ENCODE measurements around the gene HGFAC.

The HGFAC gene

DNA sequence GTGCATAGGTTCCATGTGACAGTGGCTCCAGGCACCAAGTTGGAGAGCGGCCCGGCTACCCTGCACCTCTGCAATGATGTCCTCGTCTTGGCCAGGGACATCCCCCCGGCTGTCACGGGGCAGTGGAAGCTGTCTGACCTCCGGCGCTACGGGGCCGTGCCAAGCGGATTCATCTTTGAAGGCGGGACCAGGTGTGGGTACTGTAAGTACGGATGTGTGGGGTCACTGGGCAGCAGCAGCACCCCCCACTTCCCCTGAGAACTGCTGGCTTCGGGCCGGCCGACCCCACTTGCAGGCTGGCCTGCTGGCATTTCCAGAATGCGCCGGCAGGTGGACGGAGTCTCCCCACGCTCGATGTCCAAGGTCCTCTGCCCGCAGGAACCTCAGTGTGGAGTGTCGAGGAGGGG, 34.6 kb downstream of the HGFAC start:
- no peak for DNase-seq

DNA sequence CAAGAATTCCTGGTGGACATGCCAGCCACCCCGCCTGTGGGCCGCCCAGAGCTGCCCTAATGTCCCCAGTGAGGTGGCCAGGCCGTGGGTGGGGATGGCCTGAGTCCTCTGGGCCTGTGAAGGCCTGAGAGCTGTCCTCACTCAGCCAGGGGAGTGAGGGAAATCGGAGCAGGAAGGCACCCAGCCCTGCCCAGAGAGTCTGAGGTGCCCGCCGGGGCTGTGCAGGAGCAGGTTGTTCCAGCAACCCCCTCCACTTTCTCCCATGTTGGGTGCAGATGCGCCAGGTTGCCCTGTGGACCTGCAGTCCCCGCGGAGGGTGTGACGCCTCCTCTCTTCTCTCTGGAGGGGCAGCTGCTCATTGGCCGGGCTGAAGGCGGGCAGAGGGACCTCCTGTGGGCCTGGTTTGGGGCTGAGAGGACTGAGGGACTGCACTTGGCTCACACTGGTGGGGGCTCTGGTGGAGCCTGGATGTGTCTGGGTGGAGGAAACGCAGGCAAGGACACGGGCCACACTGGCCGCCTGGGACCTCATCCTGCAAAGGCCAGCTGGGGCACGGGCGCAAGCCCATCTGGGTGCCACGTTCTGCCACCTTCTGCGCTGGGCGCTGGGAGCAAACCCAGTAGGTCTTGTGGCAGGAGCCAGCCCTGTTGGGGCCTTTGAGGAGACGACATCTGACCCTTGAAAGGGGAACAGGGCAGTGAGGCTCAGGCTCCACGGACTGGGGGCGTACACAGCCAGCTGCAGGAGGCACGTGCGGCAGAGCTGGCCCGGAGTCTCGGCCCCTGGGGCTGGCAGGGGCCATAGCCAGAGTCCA, 35.4 kb downstream of the HGFAC start:
- no peak for DNase-seq

DNA sequence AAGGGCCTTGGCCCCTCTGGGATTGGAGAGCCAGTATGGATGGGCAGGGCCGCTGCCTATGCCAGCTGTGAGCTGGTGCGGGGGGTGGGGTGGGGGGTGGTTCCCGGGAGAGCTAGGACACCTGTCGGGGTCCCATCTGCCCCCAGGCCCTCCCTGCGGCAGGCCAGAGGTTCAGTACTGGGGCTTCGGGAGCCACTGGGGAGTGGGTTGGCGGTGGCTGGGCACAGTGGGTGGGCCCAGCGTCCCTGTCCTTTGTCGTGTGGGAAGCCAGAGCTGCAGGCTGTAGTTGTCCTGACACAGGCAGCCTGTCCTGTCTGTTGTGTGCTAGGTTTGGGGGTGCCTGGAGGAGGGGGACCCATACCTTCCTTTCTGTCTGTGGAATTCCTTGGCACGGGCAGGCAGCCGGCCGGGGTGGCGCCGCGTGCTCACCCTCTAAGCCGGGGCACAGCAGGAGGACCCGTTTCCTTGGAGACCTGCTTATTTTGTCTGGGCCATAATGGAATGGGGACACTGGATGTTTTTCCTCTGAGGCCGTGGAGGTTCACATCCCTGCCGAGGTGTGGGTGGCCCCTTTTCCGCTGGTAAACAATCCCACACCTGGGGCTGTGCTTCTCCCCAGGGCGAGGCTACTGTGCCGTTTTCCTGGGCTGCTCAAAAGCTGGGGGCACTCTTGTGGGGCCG, 36.1 kb downstream of the HGFAC start:
- no peak for DNase-seq

DNA sequence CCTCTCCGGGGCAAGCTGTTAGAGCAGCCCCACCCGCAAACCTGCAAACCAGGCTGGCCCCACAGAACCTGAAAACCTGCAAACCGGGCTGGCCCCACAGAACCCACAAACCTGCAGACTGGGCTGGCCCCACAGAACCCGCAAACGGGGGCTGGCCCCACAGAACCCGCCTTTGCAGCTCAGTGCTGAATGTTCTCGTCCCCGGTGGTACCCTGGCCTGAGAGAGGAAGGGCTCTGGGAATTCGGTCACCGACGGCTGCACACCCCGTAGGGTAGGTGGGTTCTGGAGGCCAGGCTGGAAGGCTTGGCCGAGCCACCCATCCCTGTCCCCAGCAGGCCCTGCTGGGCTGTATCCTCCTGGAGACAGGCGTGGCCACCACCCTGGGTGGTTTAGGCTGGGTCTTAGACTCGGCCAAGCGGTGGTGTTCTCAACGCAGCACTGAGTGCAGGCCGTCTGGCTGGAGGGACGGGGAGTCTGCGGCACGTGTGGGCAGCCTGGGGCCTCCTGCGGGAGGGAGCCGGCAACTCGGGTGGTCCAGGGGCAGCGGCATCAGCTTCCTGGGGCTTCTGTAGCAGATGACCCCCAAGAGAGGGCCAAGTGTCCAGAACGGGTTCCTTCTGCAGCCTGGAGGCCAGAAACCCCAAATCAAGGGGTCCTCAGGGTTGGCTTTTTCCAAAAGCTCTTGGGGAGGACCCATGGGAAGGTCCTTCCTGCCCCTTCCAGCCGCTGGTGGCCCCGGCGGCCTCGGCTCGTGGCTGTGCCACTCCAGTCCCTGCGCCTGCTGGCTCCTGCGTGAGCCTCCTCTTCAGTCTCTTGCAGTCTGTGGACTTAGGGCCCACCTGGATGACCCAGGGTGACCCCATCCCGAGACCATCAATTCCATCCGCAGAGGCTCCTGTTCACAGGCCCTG, 36.9 kb downstream of the HGFAC start:
- no peak for DNase-seq

DNA sequence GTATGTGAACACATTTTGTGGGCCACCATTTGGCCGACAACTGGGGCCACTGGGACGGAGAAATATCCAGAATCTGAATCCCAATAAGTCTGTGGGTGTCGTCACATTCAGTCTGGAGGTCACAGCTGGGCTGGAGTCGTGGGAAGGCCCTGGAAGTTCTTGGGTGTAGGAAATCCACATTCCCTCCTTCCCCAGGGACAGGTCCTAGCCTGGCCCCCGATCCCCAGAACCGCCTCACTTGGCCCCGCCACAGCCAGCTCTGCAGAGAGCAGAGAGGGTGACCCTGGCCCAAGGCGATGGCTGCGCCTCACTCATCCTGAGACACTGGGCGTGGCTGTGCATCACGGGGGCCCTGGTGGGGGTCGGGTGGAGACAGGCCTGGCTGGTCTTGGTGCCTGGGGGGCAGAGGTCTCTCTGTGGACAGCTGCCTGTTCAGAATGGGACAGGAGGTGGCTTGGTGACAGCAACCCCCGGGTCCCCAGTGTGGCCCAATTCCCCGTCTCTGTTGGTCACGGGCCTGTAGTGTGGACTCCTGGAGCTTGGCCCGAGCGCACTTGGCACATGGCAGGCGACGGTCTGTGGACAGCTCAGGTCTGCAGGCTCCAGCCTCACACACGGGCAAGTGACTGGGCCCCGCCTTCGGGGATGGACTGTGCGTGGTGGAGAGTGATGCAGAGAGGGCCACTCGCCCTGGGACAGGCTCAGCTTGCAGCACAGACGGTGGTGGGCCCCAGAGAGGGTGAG, 37.8 kb downstream of the HGFAC start:
- DNase-seq: no peak

DNA sequence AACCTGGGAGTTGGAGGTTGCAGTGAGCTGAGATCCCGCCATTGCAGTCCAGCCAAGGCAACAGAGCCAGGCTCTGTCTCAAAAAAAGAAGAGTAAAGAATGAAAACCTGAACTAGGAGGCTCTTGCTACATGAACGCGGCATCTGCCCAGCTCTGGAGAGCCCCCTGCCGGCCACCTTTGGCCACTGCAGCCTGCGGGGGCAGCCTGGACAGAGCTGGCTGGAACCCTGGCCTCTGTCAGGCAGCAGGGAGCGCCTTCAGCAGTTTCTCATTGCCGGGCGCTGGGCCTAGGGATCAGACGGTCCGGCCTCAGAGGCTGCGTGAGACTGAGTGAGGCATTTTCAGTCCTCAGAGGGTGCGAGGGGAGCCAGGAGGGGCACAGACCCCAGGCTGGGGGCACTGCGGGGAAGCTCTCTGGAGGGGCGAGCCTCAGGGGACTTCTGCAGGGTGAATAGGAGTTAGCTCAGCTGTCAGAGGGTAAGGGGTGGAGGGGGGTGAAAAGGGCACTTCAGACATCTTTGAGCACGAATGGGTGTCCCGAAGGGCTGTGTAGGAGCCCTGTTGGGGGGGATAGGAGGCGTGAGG, 38.9 kb downstream of the HGFAC start:
- DNase-seq: peak; percentile 71

DNA sequence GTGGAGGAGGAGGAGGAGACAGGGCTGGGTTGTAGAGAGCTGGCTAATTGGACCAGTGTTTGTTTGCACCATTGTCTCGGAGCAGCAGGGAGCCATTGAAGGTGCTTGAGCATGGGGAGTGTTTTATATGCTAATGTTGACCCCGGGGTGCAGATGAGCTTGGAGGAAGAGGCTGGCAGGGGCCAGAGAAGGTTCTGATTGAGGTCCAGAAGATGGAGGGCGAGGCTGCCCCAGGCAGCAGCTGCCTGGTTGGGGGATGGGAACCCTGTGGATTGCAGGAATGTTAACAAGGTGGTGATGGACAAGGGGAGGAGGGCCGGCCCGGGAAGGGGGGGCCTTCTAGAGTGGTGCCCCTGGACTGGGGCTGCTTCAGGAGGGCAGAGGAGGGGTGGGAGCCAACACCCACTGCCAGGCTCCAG, 39.4 kb downstream of the HGFAC start:
- DNase-seq: no peak

DNA sequence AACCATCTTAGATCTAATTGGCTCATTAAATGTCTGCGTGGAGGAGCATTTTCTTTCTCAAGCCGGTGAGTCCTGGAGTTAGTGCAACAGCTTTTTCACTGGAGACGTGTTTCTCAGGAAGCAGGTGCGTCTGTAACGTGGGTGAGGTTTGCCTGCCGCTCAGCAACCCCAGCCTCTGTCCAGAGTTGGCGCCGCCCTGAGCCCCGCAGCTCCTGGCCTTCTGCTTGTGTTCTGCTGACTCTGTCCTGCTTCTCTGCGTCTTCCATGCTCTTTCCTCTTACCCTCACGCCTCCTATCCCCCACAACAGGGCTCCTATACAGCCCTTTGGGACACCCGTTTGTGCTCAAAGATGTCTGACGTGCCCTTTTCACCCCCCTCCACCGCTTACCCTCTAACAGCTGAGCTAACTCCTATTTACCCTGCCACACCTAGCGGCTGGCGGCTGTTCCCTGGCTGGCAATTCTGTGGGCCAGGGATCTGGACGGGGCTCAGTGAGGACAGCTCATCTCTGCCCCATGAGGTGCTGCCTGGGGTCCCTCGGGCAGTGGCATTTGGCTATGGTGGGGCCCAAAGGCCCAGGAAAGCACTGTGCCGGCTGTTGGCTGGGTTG, 40.1 kb downstream of the HGFAC start:
- no peak for DNase-seq

DNA sequence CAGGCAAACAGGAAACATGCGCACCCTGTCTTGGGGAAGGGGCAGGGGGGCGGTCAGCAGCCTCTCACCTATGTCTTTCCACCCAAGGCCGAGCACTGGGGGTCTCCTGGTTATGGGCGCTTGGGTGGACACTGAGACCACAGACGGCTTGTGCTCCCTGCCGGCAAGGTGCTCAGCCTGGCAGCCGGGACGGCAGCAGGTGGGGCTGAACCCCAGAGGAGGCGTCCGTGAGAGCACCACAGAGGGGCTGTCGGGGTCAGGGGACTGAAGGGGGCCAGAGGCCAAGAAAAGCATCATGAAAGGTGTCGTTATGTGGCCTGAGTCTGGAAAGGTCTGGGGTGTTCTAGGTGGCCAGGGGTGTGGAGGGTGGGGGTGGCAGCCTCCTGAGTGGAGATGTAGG, 40.9 kb downstream of the HGFAC start:
- no peak for DNase-seq

DNA sequence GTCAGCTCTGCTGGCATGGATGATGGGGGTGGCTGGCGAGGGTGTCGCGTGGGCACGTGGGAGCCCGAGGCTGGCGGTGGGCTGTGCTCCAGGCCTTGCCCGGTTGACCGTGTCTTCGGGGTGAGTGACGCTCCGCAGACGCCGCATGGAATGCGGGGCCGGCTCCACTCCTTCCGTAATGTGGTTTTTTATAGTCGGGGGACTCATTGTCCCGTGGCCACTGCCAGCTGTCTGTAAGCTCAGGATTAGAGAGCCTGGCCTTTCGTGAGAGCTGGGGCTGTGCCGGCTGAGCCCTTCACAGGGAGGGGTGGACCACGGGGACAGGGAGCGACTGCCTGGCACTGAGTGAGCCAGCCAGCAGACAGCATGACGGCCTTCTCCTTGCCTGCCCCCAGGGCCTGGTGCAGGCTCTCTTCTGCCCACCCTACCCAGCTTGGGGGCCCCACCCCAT, 41.7 kb downstream of the HGFAC start:
- no peak for DNase-seq

DNA sequence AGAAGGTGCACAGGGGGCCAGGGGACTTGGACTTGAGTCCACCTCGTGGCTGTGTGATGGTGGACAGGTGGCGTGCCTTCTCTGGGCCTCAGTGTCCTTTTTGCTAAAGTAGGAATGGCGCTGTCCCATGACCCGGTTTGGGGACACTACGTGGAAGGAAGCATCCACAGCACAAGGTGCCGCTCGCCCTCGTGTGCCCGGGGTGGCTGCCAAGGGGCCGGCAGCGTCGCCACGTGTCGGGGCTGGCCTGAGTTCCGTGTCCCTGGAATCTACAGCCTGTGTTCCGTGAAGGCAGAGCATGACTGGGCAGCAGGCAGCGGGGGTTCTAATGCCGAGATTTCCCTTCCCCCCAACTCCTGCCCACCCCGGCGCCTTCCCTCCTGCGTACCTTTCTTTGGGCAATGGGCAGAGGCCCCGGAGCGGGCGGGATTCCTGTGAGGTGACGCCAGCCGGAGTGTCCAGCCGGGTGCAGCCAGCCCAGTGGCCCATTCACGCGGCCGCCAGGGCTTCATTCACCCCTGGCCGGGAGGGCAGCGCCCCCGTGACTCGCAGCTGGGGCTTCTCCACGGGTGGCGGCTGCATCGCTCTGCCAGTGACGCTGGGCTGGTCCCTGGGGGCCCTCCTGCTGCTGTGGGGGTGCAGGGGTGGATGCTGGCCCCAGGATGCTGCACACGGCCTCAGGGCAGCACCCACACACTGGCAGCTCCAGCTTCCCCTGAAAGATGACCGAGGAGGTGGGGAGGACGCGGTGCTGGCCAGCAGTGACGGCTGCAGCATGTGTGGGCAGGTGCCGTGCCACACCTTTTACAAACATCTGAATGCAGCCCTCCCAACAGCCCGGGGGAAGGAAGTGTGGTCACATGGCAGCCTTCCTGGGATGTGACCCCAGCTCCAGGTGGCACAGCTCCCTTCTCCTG, 42.5 kb downstream of the HGFAC start:
- DNase-seq: no peak

DNA sequence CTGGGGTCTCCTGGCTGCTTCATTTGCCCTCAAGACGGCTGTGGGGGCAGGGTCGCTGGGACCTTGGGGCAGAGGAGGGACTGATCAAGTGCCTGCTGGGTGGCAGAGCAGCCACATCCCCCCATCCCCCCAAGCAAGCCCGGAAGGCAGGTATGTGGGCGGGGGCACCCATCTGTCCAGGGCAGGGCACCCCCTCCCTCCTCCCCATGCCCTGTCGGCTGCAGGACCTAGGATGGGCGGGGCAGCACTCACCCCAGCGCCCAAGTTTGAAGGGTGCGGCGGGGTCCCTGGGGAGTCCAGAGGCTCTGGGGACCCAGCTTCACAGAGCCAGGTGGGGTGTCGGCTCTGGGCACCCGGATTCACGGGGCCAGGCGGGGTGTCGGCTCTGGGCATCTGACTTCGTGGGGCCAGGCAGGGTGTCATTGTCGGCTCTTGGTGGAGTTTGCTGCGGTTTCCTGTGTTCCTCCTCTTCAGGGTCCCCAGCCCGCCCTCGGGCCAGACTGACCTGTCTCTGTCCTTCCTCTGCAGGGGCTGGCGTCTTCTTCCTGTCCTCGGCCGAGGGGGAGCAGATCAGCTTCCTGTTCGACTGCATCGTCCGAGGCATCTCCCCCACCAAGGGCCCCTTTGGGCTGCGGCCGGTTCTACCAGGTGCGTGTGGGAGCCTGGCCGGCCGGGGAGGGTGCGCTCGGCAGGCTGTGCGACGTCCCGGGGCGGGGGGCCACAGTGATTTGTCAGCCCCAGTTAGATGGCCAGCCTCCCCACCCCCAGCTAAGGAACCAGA, 43.4 kb downstream of the HGFAC start:
- no peak for DNase-seq

DNA sequence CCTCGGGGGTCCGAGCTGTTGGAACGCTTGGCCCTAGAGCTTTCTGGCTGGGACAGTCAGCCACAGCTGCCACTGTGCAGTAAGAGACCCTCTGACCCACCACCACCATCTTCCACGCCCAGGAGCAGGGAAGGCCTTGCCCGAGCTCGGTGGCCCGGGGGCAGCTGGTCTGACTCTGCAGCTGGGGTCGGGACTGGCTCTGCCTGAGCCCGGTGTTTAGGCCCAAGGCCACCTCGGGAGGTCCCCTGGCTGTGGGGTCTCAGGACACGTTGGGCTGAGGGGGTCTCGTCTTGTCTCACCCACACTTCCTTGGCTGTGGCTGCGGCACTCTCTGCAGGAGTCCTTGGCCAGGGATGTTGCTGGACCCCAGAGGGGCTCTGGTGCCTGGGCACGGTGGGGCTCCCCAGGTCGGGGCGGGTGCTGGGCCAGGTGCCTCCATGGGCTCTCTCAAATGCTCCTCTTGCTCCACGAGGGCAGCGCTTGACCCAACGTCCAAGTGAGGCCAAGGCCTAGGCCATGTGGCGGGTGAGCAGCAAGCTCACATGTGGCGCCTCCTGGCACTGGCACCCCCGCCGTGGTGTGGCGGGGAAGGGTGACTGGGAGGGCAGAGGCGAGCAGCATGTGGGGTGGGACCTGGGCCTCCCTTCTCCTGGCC, 44.2 kb downstream of the HGFAC start:
- DNase-seq: no peak

DNA sequence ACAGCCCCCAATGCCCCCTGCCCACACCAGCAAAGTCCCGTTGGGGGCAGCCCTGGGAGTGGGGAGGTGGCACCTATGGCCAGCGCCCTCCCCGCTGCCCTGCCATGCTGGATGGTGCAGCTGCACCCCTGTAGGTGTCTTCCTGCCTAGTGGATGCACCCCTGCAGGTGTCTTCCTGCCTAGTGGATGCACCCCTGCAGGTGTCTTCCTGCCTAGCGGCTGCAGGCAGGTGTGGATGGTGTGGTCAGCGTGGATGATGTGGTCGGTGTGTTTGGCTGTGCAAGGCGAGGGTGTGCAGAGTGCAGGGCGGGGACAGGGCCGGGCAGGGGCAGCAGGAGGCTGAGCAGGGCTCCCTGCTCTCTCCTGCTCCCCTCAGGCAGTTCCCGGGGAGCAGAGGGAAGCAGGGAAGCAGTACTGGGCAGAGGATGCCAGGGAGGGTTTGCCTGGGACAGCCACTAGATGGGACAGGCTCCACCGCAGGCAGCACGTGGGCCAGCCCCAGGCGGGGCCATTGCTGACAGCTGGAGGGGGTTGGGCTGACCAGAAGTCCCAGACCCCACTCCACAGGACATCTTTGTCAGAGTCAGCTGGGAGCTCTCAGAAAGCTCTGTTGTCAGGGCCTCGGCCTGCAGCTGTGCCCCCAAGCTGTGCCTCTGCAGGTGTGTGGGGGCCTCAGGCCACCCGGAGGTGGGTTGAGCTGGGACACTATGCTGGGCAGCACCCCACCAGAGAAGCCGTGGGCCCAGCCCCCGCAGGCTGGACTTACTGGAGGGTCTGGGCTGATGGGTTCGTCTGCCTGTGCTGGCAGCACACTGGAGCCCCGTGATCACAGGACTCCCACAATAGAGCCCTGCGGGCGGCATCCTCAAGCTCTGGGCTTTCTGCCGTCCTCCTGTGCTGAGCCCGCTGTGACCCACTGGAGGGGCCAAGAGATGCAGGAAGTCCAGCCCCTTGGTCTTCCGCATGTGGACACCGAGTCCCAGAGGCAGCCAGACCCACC, 45.1 kb downstream of the HGFAC start:
- no peak for DNase-seq

DNA sequence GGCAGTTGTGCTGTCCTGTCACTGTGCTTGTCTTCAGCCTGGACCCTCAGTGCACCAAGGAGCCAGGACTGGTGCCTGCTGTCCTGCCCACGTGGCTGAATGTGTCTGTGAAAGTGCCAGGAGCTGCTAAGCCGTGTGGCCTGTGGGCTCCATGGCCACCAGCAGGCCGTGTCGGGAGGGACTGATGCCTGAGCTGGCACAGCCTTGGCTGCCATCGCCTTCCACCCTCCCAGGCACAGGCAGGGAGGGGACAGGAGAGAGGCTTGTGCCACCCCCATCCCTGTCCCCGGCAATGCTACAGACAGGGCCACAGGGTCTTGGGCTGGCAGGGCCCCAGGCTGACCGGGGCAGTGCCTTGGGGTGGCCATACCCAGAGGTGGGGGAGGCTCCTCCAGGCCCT, 46.1 kb downstream of the HGFAC start:
- no peak for DNase-seq

DNA sequence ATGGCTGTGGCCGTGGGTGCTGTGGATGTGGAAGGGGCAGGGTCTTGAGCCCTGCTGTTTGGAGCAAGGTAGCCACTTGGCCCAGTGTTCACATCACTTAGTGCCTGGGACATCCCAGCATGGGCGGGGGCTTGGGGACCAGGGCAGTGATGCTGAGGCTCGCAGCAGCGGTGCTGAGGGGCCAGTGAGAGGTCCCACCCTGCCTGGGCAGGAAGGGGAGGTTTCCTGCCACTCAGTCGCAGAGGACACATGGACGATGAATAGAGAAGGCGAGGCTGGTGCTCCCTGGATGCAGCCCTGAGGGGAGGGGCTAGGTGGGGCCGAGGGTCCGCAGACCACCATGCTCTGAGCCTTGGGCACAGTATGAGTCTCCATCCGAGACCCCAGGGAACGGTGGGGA, 47.1 kb downstream of the HGFAC start:
- DNase-seq: no peak

DNA sequence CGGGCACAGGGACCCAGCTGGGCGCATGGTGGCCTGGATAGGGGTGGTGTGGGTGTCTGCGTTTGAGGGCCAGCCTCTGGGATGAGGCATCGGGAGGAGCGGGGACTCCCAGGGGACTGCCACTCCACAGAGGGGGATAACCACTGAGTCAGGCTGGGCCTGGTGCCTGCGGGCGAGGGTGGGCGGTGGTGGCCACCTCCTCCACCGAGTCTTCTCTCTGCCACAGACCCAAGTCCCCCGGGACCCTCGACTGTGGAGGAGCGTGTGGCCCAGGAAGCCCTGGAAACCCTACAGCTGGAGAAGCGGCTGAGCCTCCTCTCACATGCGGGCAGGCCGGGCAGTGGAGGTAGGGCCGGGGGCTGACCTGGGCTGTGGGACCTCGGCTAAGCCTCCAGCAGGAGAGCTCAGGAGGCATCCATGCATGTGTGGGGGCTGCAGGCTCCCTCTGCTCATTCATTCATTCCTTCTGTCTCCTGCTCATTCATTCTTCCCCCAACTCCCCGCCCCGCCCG, 47.7 kb downstream of the HGFAC start:
- DNase-seq: no peak

Data from CD4-positive, alpha-beta T cell treated with Interleukin-6 for 4 hours (primary cell).